GM12874 (cell line): ENCODE data around the gene SRMS.

Experiments used
- CTCF ChIP-seq: IDR thresholded peaks from 2 replicates; pipeline ENCODE4 v1.5.1; 2011; ENCODE audit warnings: low read depth, mild to moderate bottlenecking, control low read depth, low read length, moderate library complexity; ENCODE audit not compliant: insufficient read depth

SRMS gene

GRCh38 chr20:63566395-63567135 is 19.0 kb upstream of the SRMS start:
- TF ChIP-seq CTCF = no peak

GRCh38 chr20:63565699-63566335 is 18.3 kb upstream of the SRMS start:
- TF ChIP-seq CTCF = no peak

- TF ChIP-seq CTCF = no peak
Observed at GRCh38 chr20:63565021-63565698, 17.6 kb upstream of the SRMS start.

- TF ChIP-seq CTCF = no peak
Observed at GRCh38 chr20:63564036-63564810, 16.7 kb upstream of the SRMS start.

GRCh38 chr20:63563225-63563935 is 15.8 kb upstream of the SRMS start:
- TF ChIP-seq CTCF = no peak

GRCh38 chr20:63562461-63563224 is 15.1 kb upstream of the SRMS start:
- no peak for TF ChIP-seq CTCF
